NCI-H2196 treated with DMSO at 0.1 percent for 48 hours (cell line): Measurements from ENCODE around the gene NSF.
"Not testable (repeated sequence)": the region's sequence is repeated elsewhere in the genome, so short reads cannot be mapped to it uniquely, and the experiment has no call there.

Experiments used
- DNase-seq: peaks from one replicate; lab custom pipeline; 2025; ENCODE audit not compliant: unreplicated experiment; lab: John Stamatoyannopoulos, UW

The NSF gene

GRCh38 chr17:46773221-46773605, 182.7 kb downstream of the NSF start:
- DNase-seq, result no peak

- no peak for DNase-seq
These were observed 183.2 kb downstream of the NSF start for GRCh38 chr17:46773676-46774075.

GRCh38 chr17:46774108-46774737, 183.8 kb downstream of the NSF start:
- DNase-seq, result no peak

- no peak for DNase-seq
These were observed 186.0 kb downstream of the NSF start for GRCh38 chr17:46776298-46777005.

GRCh38 chr17:46777943-46778915, 187.8 kb downstream of the NSF start:
- DNase-seq, result no peak

- no peak for DNase-seq
These were observed 189.5 kb downstream of the NSF start for GRCh38 chr17:46780003-46780373.

GRCh38 chr17:46782250-46782953, 191.9 kb downstream of the NSF start:
- DNase-seq, result no peak

- DNase-seq, result no peak
These were observed 192.6 kb downstream of the NSF start for GRCh38 chr17:46783031-46783593.

- DNase-seq, result no peak
These were observed 195.2 kb downstream of the NSF start for GRCh38 chr17:46785696-46786095.

GRCh38 chr17:46787478-46787877, 197.0 kb downstream of the NSF start:
- DNase-seq, result no peak

- DNase-seq, result no peak
These were observed 197.8 kb downstream of the NSF start for GRCh38 chr17:46788300-46788699.

- no peak for DNase-seq
These were observed 198.3 kb downstream of the NSF start for GRCh38 chr17:46788796-46789195.

GRCh38 chr17:46789610-46790009, 199.1 kb downstream of the NSF start:
- DNase-seq, result no peak

- DNase-seq, result no peak
These were observed 199.7 kb downstream of the NSF start for GRCh38 chr17:46790216-46790615.

GRCh38 chr17:46791531-46791930, 201.1 kb downstream of the NSF start:
- no peak for DNase-seq

- DNase-seq, result no peak
These were observed 201.6 kb downstream of the NSF start for GRCh38 chr17:46792071-46792470.

GRCh38 chr17:46793023-46793422, 202.6 kb downstream of the NSF start:
- DNase-seq, result not testable (repeated sequence)

GRCh38 chr17:46793541-46793940, 203.1 kb downstream of the NSF start:
- no peak for DNase-seq

GRCh38 chr17:46794318-46794717, 203.8 kb downstream of the NSF start:
- DNase-seq, result no peak

GRCh38 chr17:46795379-46795952, 205.0 kb downstream of the NSF start:
- no peak for DNase-seq
